ENCODE results near the gene DNAJB9.

Gene DNAJB9

GRCh38 chr7:108605559-108606201 lies 36.0 kb downstream of the DNAJB9 start:
- DNase-seq (ENCODE audit: low read depth in 2 of 2), result no peak

- no peak for DNase-seq (ENCODE audit: low read depth in 2 of 2)
Observed at GRCh38 chr7:108609643-108610042, 40.0 kb downstream of the DNAJB9 start.

GRCh38 chr7:108611268-108611667 lies 41.6 kb downstream of the DNAJB9 start:
- no peak for DNase-seq (ENCODE audit: low read depth in 2 of 2)

GRCh38 chr7:108613147-108613948 lies 43.7 kb downstream of the DNAJB9 start:
- DNase-seq (ENCODE audit: low read depth in 2 of 2), result no peak

GRCh38 chr7:108613949-108614381 lies 44.3 kb downstream of the DNAJB9 start:
- DNase-seq (ENCODE audit: low read depth in 2 of 2), result no peak

- no peak for DNase-seq (ENCODE audit: low read depth in 2 of 2)
Observed at GRCh38 chr7:108614896-108615295, 45.2 kb downstream of the DNAJB9 start.

GRCh38 chr7:108618056-108618455 lies 48.4 kb downstream of the DNAJB9 start:
- DNase-seq (ENCODE audit: low read depth in 2 of 2), result no peak

- DNase-seq (ENCODE audit: low read depth in 2 of 2), result no peak
Observed at GRCh38 chr7:108623220-108623619, 53.5 kb downstream of the DNAJB9 start.

All from stimulated activated CD8-positive, alpha-beta memory T cell treated with anti-CD3 and anti-CD28 coated beads, Interleukin-2, amount 100 ng/mL, for 1 hour (primary cell).